Right cardiac atrium (tissue), 5 donors: Measurements from ENCODE around the gene KL. TPM values are rescaled to one million over a fixed set of nuclear protein-coding genes. Genes with fewer than 3 reads are reported as not detected.

ENCODE experiments used
- ATAC-seq, 2 donors: fragments of 200-7000 bp; cut with Tn5 transposase; one replicate each; pipeline versions ENCODE4 v1.8.0 to v1.9.1; 2020; ENCODE audit warnings: moderate library complexity in 2 of 2, mild to moderate bottlenecking in 1 of 2
- DNase-seq, 3 donors: peaks; one replicate each; pipeline ENCODE4 v3.0.0-alpha.2; 2020
- H3K27ac ChIP-seq: one replicate; pipeline ENCODE4 v1.5.1; 2013; ENCODE audit warnings: mild to moderate bottlenecking, low read length, control low read depth, moderate library complexity
- H3K27me3 ChIP-seq: one replicate; pipeline ENCODE4 v1.6.1; 2013; ENCODE audit not compliant: control insufficient read depth, insufficient read depth
- H3K4me1 ChIP-seq: one replicate; pipeline ENCODE4 v1.6.1; 2013; ENCODE audit warnings: low read length; ENCODE audit not compliant: control insufficient read depth, insufficient read depth
- H3K4me3 ChIP-seq: one replicate; pipeline ENCODE4 v1.5.1; 2013; ENCODE audit warnings: low read length, control low read depth
- H3K9me3 ChIP-seq: one replicate; pipeline ENCODE4 v1.6.1; 2013; ENCODE audit warnings: low read length; ENCODE audit not compliant: control insufficient read depth
- WGBS: extraction: QIAGEN DNeasy Blood & Tissue Kit; methylation state at CpG from one replicate; pipeline ENCODE4 v1.1.7; 2013; 5-methylcytosine and 5-hydroxymethylcytosine counted together
- intact Hi-C, 4 donors: fragments of 100-400 bp; cut with DNase I; formaldehyde crosslinking; loops; one replicate each; pipeline versions ENCODE4 v1.11.0 to v1.14.0; 2022 to 2023
- polyA plus RNA-seq: library from polyadenylated mRNA; stranded (reverse); fragments of 200-250 nt; gene quantifications from one replicate; pipeline ENCODE4 v1.2.3, GENCODE V29; 2013
- total RNA-seq, 4 donors: library from RNA; stranded (reverse); fragmentation: NEBNext Ultra II Directional; extraction: Animal tissue kit (Norgen Biotek cat#: 25700); gene quantifications; one replicate each; pipeline ENCODE4 v1.2.1, GENCODE V29; 2021
- donor health status: healthy with polysubstance abuse.
- donor health status: DM: no; HTN: yes; CAD: no.
- donor health status: DM: no; HTN: no; CAD: no.
- donor health status: DM: no; HTN: yes; CAD: no; lungs with severe emphysema.
- donor health status: DM: yes; HTN: yes; CAD: no.

The KL gene
- total and polyA plus RNA-seq, 5 donors: 0.95 to 2.7 (median 1.9) TPM

- ATAC-seq (no peak), DNase-seq (no peak)
- Histone ChIP-seq H3K4me3 (no peak overlapping the region), H3K4me1 (peaks cover 2% of the 10 kb centered on the region), H3K27me3 (no peaks in the 10 kb centered on the region), H3K27ac (no peak overlapping the region), H3K9me3 (no peaks in the 10 kb centered on the region)
- intact Hi-C loops: no loop called here
- 94% methylated on average over 10 of the region's 10 CpGs for WGBS
These were observed 31.2 kb upstream of the KL start for GRCh38 chr13:32984857-32985626.

- ATAC-seq: no peak
- H3K27me3 ChIP-seq: no peaks in the 10 kb centered on the region
- H3K4me3 ChIP-seq: no peak overlapping the region
- DNase-seq: no peak
- no peak overlapping the region for H3K27ac ChIP-seq
- intact Hi-C loops: no loop called here
- WGBS: 93% methylated on average over 8 of the region's 8 CpGs
- no peaks in the 10 kb centered on the region for H3K9me3 ChIP-seq
- H3K4me1 ChIP-seq: peaks cover 2% of the 10 kb centered on the region
These were observed 29.7 kb upstream of the KL start for GRCh38 chr13:32986552-32986951.

DNA sequence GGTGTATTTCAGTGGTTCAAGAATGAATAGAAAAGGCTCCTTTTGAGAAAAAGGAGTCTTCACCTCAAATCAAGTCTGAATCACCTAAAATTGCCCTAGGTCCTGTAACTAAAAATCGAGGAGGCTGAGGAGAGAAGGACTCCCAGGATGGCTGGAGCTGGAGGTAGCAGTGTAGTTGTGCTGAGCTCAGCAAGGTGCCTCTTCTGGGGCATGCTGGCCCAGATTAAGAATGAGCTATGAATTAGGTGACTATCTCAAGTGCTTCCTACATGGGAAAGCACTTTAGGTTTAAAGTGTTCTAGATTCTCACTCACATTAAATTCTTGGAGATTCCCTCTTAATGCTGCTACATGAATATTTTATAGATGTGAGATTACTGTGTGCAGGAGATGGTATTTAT is 28.8 kb upstream of the KL start:
- no peak overlapping the region for H3K27ac ChIP-seq
- intact Hi-C loops: no loop called here
- H3K4me3 ChIP-seq: no peak overlapping the region
- H3K4me1 ChIP-seq: peaks cover 2% of the 10 kb centered on the region
- 86% methylated on average over 1 of the region's 1 CpG for WGBS
- H3K27me3 ChIP-seq: no peaks in the 10 kb centered on the region
- H3K9me3 ChIP-seq: no peaks in the 10 kb centered on the region
- ATAC-seq: no peak
- no peak for DNase-seq

- Histone ChIP-seq H3K9me3 (no peaks in the 10 kb centered on the region), H3K27me3 (no peaks in the 10 kb centered on the region), H3K4me3 (no peak overlapping the region), H3K27ac (no peak overlapping the region), H3K4me1 (peaks cover 2% of the 10 kb centered on the region)
- ATAC-seq: no peak
- WGBS: 33% methylated on average over 8 of the region's 8 CpGs
- DNase-seq: no peak
- intact Hi-C loops: no loop called here
These were observed 27.5 kb upstream of the KL start for GRCh38 chr13:32988608-32989289.

DNA sequence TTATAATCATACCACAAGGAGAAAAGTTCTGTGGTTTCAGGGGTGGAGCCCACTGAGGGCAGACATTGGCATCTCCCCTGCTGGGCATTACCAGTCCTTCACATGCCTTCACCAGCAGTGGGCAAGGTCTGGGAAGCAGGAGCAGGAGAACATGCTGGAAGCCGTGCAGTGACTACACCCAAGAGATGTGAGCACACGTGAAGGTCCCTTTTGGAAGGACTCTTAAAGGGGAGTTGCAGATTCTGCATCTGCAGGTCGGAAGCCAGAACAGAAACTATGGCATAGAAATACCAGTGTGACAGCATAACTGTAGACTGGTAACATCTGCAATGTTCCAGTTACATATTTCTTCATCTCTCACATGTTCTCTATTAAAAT is 26.9 kb upstream of the KL start:
- H3K27ac ChIP-seq: no peak overlapping the region
- intact Hi-C loops: no loop called here
- H3K9me3 ChIP-seq: no peaks in the 10 kb centered on the region
- ATAC-seq (peak in 1 of 2 donors; percentile 25), DNase-seq (no peak)
- 52% methylated on average over 3 of the region's 3 CpGs for WGBS
- no peaks in the 10 kb centered on the region for H3K27me3 ChIP-seq
- no peak overlapping the region for H3K4me3 ChIP-seq
- peaks cover 2% of the 10 kb centered on the region for H3K4me1 ChIP-seq

DNA sequence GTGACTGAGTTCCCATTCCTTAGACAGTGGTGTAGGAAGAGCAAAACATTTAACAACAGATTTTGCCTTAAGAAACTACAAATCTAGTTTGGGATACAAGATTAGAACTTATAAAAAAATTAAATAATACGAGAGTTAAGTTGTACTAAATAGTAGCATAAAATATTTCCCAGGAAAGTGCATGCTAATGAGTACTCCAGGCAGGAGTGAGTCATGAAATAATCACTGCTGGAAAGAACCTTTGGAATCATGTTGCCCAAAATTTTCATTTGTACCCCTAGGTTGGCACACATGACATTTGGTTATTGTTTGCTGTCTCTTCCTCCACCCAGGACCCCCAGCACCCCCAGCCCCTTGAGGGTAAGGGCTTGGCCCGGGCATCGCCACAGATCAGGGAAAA is 26.3 kb upstream of the KL start:
- WGBS: 88% methylated on average over 3 of the region's 3 CpGs
- H3K9me3 ChIP-seq: no peaks in the 10 kb centered on the region
- no peaks in the 10 kb centered on the region for H3K27me3 ChIP-seq
- intact Hi-C loops: no loop called here
- ATAC-seq (no peak), DNase-seq (no peak)
- peaks cover 2% of the 10 kb centered on the region for H3K4me1 ChIP-seq
- no peak overlapping the region for H3K4me3 ChIP-seq
- no peak overlapping the region for H3K27ac ChIP-seq

GRCh38 chr13:32993145-32993544 is 23.1 kb upstream of the KL start:
- no peak overlapping the region for H3K4me3 ChIP-seq
- ATAC-seq (no peak), DNase-seq (no peak)
- no peak overlapping the region for H3K27ac ChIP-seq
- no peaks in the 10 kb centered on the region for H3K27me3 ChIP-seq
- WGBS: 84% methylated on average over 8 of the region's 8 CpGs
- no peaks in the 10 kb centered on the region for H3K9me3 ChIP-seq
- intact Hi-C loops: no loop called here
- peaks cover 2% of the 10 kb centered on the region for H3K4me1 ChIP-seq

DNA sequence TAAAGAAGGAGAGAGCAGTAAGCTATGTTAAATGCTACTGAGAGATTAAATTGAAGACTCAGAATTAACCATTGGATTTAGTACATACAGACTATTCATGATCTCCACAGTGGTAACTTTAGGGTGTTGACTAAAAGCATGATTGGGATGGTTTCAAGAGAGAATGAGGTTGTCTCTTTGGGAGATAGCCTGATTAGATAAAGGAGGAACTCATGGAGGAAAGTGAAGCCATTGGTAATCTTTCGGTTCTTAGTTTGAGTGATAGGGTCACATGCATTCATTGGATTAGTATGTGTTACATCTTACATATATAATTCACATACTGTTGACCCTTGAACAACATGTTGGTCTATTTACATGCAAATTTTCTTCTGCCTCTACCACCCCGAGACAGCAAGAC is 18.8 kb upstream of the KL start:
- no peaks in the 10 kb centered on the region for H3K4me1 ChIP-seq
- no peak overlapping the region for H3K4me3 ChIP-seq
- intact Hi-C loops: no loop called here
- no peaks in the 10 kb centered on the region for H3K27me3 ChIP-seq
- over 99% methylated on average over 2 of the region's 2 CpGs for WGBS
- DNase-seq (no peak), ATAC-seq (no peak)
- no peak overlapping the region for H3K27ac ChIP-seq
- no peaks in the 10 kb centered on the region for H3K9me3 ChIP-seq

GRCh38 chr13:32998966-32999365 is 17.3 kb upstream of the KL start:
- WGBS: 86% methylated on average over 5 of the region's 5 CpGs
- no peak overlapping the region for H3K4me3 ChIP-seq
- H3K9me3 ChIP-seq: no peaks in the 10 kb centered on the region
- no peaks in the 10 kb centered on the region for H3K27me3 ChIP-seq
- ATAC-seq: no peak
- no peak overlapping the region for H3K27ac ChIP-seq
- no peaks in the 10 kb centered on the region for H3K4me1 ChIP-seq
- intact Hi-C loops: no loop called here
- DNase-seq: no peak

DNA sequence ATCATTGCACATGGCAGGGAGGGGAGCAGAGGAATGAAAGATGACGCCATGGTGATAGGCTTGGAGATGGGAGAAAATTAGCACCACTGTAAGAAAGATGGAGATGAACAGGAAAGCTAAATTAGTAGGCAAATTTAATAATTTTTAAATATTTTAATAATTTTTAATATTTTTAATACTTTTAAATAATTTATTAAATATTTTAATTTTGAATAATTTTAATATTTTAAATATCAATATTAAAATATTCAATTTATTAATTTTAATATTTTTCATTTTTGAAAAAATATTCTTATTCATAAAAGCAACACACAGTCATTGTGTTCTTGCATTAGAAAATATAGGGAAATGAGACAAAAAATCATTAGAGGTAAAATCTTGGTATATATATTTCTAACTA is 15.9 kb upstream of the KL start:
- WGBS: 95% methylated on average over 1 of the region's 1 CpG

DNA sequence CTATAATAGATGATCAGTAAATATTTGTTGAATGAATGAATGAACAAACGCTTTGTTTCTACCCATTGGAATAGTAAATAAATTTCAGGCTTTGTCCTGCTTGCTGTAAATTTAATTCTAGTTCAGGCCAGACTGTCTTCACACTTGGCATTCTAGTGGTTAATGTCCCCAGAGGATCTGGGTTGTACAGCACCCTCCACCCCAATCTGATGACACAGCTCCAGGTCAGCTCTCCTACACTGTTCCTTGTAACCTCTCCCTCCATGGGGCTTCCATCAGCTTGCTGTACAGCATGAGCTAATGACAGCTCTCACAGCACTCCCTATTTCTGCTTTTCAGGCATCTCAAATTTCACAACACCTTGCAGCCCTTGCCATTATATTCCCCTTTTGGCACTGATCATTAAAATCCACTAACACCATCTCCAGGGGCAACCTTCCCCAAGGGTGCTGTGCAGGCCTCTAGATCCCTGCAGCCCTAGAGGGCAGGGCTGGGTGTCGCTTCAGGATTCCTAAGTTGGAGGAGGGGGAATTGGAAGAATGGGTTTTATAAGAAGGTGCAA is 12.7 kb upstream of the KL start:
- WGBS: 94% methylated on average over 2 of the region's 2 CpGs
- ATAC-seq: peak; percentile 17 to 47
- intact Hi-C loops: no loop called here

More for the DNA sequence above, 15.9 kb upstream of the KL start:
- H3K4me3 ChIP-seq: no peak overlapping the region
- H3K4me1 ChIP-seq: no peaks in the 10 kb centered on the region
- DNase-seq (no peak), ATAC-seq (no peak)
- no peaks in the 10 kb centered on the region for H3K27me3 ChIP-seq
- H3K9me3 ChIP-seq: no peaks in the 10 kb centered on the region
- intact Hi-C loops: no loop called here
- no peak overlapping the region for H3K27ac ChIP-seq

More for the DNA sequence above, 12.7 kb upstream of the KL start:
- DNase-seq: no peak
- Histone ChIP-seq H3K4me3 (no peak overlapping the region), H3K4me1 (no peaks in the 10 kb centered on the region), H3K27me3 (no peaks in the 10 kb centered on the region), H3K9me3 (no peaks in the 10 kb centered on the region), H3K27ac (peak overlapping the region; percentile 61)
